B cell (primary cell): ENCODE data around the gene TPP2. TPM values are rescaled to one million over a fixed set of nuclear protein-coding genes. Genes with fewer than 3 reads are reported as not detected.

Experiments
- ATAC-seq: fragments of 200-7000 bp; cut with Tn5 transposase; one replicate; pipeline ENCODE4 v1.10.0; 2021; ENCODE audit warnings: low read depth, mild to moderate bottlenecking, moderate number of reproducible peaks, moderate library complexity
- CTCF ChIA-PET: fragments of 350-600 bp; sonication (Branson Sonifier 250); formaldehyde crosslinking; loops from one replicate; lab custom pipeline; 2021; ENCODE audit warnings: antibody characterized with exemption, inconsistent platforms; lab: Charles Lee
- POLR2A ChIA-PET: fragments of 350-600 bp; sonication (Branson Sonifier 250); formaldehyde crosslinking; loops from one replicate; lab custom pipeline; 2021; ENCODE audit warnings: antibody characterized with exemption; lab: Charles Lee
- DNase-seq: peaks from one replicate; pipeline ENCODE4 v3.0.0; 2013
- H2AFZ ChIP-seq: 2 replicates; pipeline ENCODE4 v1.6.1; 2012; ENCODE audit warnings: mild to moderate bottlenecking, low read depth, low read length; ENCODE audit not compliant: insufficient read depth, poor library complexity, severe bottlenecking
- H3K27ac ChIP-seq, 2 donors: 1 replicate in 1 of 2; 2 replicates in 1 of 2; pipeline ENCODE4 v1.5.1; 2012 to 2013; ENCODE audit warnings: low read length in 2 of 2, mild to moderate bottlenecking in 2 of 2, moderate library complexity in 1 of 2
- H3K27me3 ChIP-seq, 4 experiments: fragments of 200-600 bp in 1 of 4; sonication (generic) in 1 of 4; replicated peaks in 1 of 4; 1 replicate in 2 of 4; 2 replicates in 2 of 4; pipeline versions ENCODE4 v1.6.1 to v1.7.0; 2013 to 2016; ENCODE audit warnings: low read length in 3 of 4, mild to moderate bottlenecking in 2 of 4, mixed read lengths in 1 of 4, moderate library complexity in 1 of 4; ENCODE audit not compliant: insufficient read depth in 4 of 4, control insufficient read depth in 3 of 4; ENCODE audit errors: control extremely low read depth in 1 of 4
- H3K36me3 ChIP-seq, 2 experiments: replicated peaks in 1 of 2; 1 replicate in 1 of 2; 2 replicates in 1 of 2; pipeline versions ENCODE4 v1.6.1 to v1.7.1; 2013; ENCODE audit warnings: low read length in 1 of 2; ENCODE audit not compliant: insufficient read depth in 2 of 2, control insufficient read depth in 1 of 2; ENCODE audit errors: control extremely low read depth in 1 of 2, extremely low read depth in 1 of 2
- H3K4me1 ChIP-seq, 2 donors: fragments of 200-600 bp in 1 of 2; sonication (generic) in 1 of 2; 1 replicate in 1 of 2; 2 replicates in 1 of 2; pipeline versions ENCODE4 v1.5.1 to v1.6.1; 2013 to 2017; ENCODE audit warnings: low read length in 2 of 2; ENCODE audit not compliant: control insufficient read depth in 2 of 2, insufficient read depth in 2 of 2
- H3K4me2 ChIP-seq: replicated peaks from 2 replicates; pipeline ENCODE3; 2012; ENCODE audit warnings: mild to moderate bottlenecking, low read depth, low read length; ENCODE audit not compliant: poor library complexity, severe bottlenecking
- H3K4me3 ChIP-seq, 5 experiments: fragments of 200-600 bp in 1 of 5; sonication (generic) in 1 of 5; 1 replicate in 3 of 5; 2 replicates in 2 of 5; pipeline versions ENCODE4 v1.5.1 to v1.7.0; 2011 to 2016; ENCODE audit warnings: low read length in 4 of 5, mild to moderate bottlenecking in 4 of 5, low read depth in 2 of 5, control low read depth in 1 of 5, moderate library complexity in 1 of 5; ENCODE audit not compliant: insufficient read depth in 1 of 5; ENCODE audit errors: control extremely low read depth in 1 of 5, extremely low read depth in 1 of 5
- H3K79me2 ChIP-seq: fragments of 200-600 bp; sonication (generic); one replicate; pipeline ENCODE4 v1.6.0; 2016; ENCODE audit warnings: low read length; ENCODE audit not compliant: control insufficient read depth, insufficient read depth
- H3K9ac ChIP-seq: fragments of 200-600 bp; sonication (generic); 2 replicates; pipeline ENCODE4 v1.6.1; 2017; ENCODE audit warnings: mild to moderate bottlenecking, low read length, moderate library complexity
- H3K9me3 ChIP-seq, 3 donors: one replicate each; pipeline versions ENCODE4 v1.6.1 to v1.7.1; 2013; ENCODE audit warnings: low read length in 2 of 3; ENCODE audit not compliant: control insufficient read depth in 2 of 3, insufficient read depth in 1 of 3; ENCODE audit errors: control extremely low read depth in 1 of 3
- H4K20me1 ChIP-seq: 2 replicates; pipeline ENCODE4 v1.6.0; 2012; ENCODE audit warnings: mild to moderate bottlenecking, low read length; ENCODE audit not compliant: insufficient read depth, control insufficient read depth, poor library complexity, severe bottlenecking
- H3K27ac Mint-ChIP-seq: one replicate; pipeline ENCODE4 v1.8.0; 2021; ENCODE audit warnings: mixed read lengths
- H3K27me3 Mint-ChIP-seq: one replicate; pipeline ENCODE4 v1.8.0; 2021; ENCODE audit warnings: mixed read lengths
- H3K4me1 Mint-ChIP-seq: one replicate; pipeline ENCODE4 v1.8.0; 2021; ENCODE audit warnings: mixed read lengths
- H3K4me3 Mint-ChIP-seq: one replicate; pipeline ENCODE4 v1.8.0; 2021; ENCODE audit warnings: mixed read lengths
- H3K9me3 Mint-ChIP-seq: one replicate; pipeline ENCODE4 v1.8.0; 2022; ENCODE audit warnings: mixed read lengths; ENCODE audit not compliant: insufficient read depth
- EZH2 ChIP-seq: IDR thresholded peaks from 2 replicates; pipeline ENCODE4 v1.6.1; 2012; ENCODE audit warnings: borderline replicate concordance, low read depth, mild to moderate bottlenecking, moderate library complexity, low read length; ENCODE audit not compliant: insufficient read depth, poor library complexity, severe bottlenecking
- WGBS: methylation state at CpG from one replicate; pipeline ENCODE4 v1.1.5; 2013; ENCODE audit warnings: missing lambda C conversion rate; ENCODE audit not compliant: insufficient coverage; 5-methylcytosine and 5-hydroxymethylcytosine counted together
- intact Hi-C: fragments of 100-400 bp; cut with micrococcal nuclease; formaldehyde crosslinking; loops from one replicate; pipeline ENCODE4 v1.10.0; 2022
- polyA plus RNA-seq: library from polyadenylated mRNA; depleted of rRNA; stranded (reverse); fragments of >200 nt; gene quantifications from 2 replicates; pipeline ENCODE4 v1.2.3, GENCODE V29; 2012
- total RNA-seq, 2 donors: library from RNA; stranded (reverse); fragments of 120-200 nt in 1 of 2; gene quantifications; 1 replicate in 1 of 2; 2 replicates in 1 of 2; pipeline versions ENCODE4 v1.2.3 to v1.2.4, GENCODE V29; 2013 to 2022
- TF ChIP-seq, protein P1 (sequence below): fragments of 200-600 bp; IDR thresholded peaks from one replicate; pipeline ENCODE4 v1.8.0; 2022; ENCODE audit warnings: antibody characterized with exemption, mild to moderate bottlenecking

The TPP2 gene
- total and polyA plus RNA-seq, 2 donors (not counting 1 experiment from before 2014, with no cell fraction given): 22.1 to 51.1 TPM

DNA sequence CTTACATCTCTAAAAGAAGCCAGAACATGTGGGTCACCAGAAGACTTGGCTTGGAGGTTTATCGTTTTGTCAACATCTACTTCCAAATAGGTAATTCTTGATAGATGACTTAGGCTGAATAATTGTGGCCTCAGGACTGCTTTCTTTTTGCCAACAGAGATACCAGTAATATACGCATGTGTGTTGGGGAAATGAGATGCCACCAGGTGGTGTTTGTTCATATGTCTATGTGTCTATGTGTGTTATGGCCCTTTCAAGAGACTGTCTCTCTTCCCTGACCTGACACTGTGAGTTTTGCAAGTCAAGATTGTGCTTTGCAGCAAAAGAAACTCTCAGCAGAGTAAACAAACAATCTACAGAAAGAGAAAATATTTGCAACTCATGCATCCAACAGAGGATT is 129.6 kb downstream of the TPP2 start:
- Mint-ChIP-seq H3K9me3 (peaks cover 3% of the 10 kb centered on the region), H3K4me3 (no peak overlapping the region), H3K27me3 (peaks cover 17% of the 10 kb centered on the region), H3K4me1 (no peaks in the 10 kb centered on the region), H3K27ac (no peak overlapping the region)
- Histone ChIP-seq H2AFZ (no peak overlapping the region), H3K9ac (no peak overlapping the region), H3K36me3 (no peaks in the 10 kb centered on the region), H4K20me1 (no peaks in the 10 kb centered on the region), H3K4me3 (no peak overlapping the region), H3K4me1 (no peaks in the 10 kb centered on the region), H3K79me2 (no peaks in the 10 kb centered on the region), H3K4me2 (no peak overlapping the region), H3K9me3 (no peaks in the 10 kb centered on the region), H3K27me3 (peaks cover 0 to 2% (median 0%) of the 10 kb centered on the region in 4 experiments), H3K27ac (no peak overlapping the region)
- CTCF ChIA-PET: no interaction called here
- TF ChIP-seq, protein P1, sequence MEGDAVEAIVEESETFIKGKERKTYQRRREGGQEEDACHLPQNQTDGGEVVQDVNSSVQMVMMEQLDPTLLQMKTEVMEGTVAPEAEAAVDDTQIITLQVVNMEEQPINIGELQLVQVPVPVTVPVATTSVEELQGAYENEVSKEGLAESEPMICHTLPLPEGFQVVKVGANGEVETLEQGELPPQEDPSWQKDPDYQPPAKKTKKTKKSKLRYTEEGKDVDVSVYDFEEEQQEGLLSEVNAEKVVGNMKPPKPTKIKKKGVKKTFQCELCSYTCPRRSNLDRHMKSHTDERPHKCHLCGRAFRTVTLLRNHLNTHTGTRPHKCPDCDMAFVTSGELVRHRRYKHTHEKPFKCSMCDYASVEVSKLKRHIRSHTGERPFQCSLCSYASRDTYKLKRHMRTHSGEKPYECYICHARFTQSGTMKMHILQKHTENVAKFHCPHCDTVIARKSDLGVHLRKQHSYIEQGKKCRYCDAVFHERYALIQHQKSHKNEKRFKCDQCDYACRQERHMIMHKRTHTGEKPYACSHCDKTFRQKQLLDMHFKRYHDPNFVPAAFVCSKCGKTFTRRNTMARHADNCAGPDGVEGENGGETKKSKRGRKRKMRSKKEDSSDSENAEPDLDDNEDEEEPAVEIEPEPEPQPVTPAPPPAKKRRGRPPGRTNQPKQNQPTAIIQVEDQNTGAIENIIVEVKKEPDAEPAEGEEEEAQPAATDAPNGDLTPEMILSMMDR: no peak
- no peak for TF ChIP-seq EZH2
- DNase-seq (no peak), ATAC-seq (no peak)
- intact Hi-C loops: no loop called here
- POLR2A ChIA-PET: no interaction called here
- WGBS: 83% methylated on average over 1 of the region's 2 CpGs

Other genes with a start within 250 kb of the TPP2 start
- not detected in 2 replicates for gene FGF14, start 194.9 kb upstream of the TPP2 start, total RNA-seq
- gene FGF14, start 194.9 kb upstream of the TPP2 start, polyA plus RNA-seq: under 0.01 TPM in 1 of 2 replicates, not detected in the other
- gene METTL21C, start 98.1 kb downstream of the TPP2 start, total RNA-seq: not detected in 2 replicates
- gene METTL21C, start 98.1 kb downstream of the TPP2 start, polyA plus RNA-seq: not detected in 2 replicates
- gene TEX30, start 176.8 kb downstream of the TPP2 start, total RNA-seq: 5.3 and 5.9 TPM in 2 replicates
- gene TEX30, start 176.8 kb downstream of the TPP2 start, polyA plus RNA-seq: 4.3 and 6.7 TPM in 2 replicates
- gene POGLUT2, start 202.0 kb downstream of the TPP2 start, total RNA-seq: not detected in 2 replicates
- 0.12 TPM in 2 replicates for gene POGLUT2, start 202.0 kb downstream of the TPP2 start, polyA plus RNA-seq
- 3.6 and 5.4 TPM in 2 replicates for gene BIVM, start 202.1 kb downstream of the TPP2 start, total RNA-seq
- 1.0 and 1.8 TPM in 2 replicates for gene BIVM, start 202.1 kb downstream of the TPP2 start, polyA plus RNA-seq
- 88.3 and 100 TPM in 2 replicates for gene ERCC5, start 249.0 kb downstream of the TPP2 start, total RNA-seq
- 34.7 and 48.5 TPM in 2 replicates for gene ERCC5, start 249.0 kb downstream of the TPP2 start, polyA plus RNA-seq